Astrocyte (in vitro differentiated cells and primary cell): Measurements from ENCODE around the gene DNAH11. TPM values are rescaled to one million over a fixed set of nuclear protein-coding genes. Genes with fewer than 3 reads are reported as not detected.

Experiments
- DNase-seq: peaks from one replicate; pipeline ENCODE4 v3.0.0-alpha.2; 2010; ENCODE audit warnings: low read depth
- FAIRE-seq: peaks from 2 replicates; lab custom pipeline; 2011; peaks lifted over from hg19 to GRCh38; lab: Jason Lieb, UNC
- H2AFZ ChIP-seq: 2 replicates; pipeline ENCODE4 v1.6.0; 2012; ENCODE audit warnings: low read depth, low read length, inconsistent platforms
- H3K27ac ChIP-seq: 2 replicates; pipeline ENCODE4 v1.5.1; 2011; ENCODE audit warnings: low read depth, low read length, inconsistent platforms
- H3K27me3 ChIP-seq: 2 replicates; pipeline ENCODE4 v1.6.0; 2011; ENCODE audit warnings: low read length, inconsistent platforms; ENCODE audit not compliant: insufficient read depth
- H3K36me3 ChIP-seq: 2 replicates; pipeline ENCODE4 v1.5.1; 2011; ENCODE audit warnings: low read length, inconsistent platforms; ENCODE audit not compliant: insufficient read depth
- H3K4me1 ChIP-seq: 2 replicates; pipeline ENCODE4 v1.5.1; 2011; ENCODE audit warnings: low read length, inconsistent platforms; ENCODE audit not compliant: insufficient read depth
- H3K4me2 ChIP-seq: 2 replicates; pipeline ENCODE4 v1.6.0; 2012; ENCODE audit warnings: low read length, inconsistent platforms
- H3K4me3 ChIP-seq: 2 replicates; pipeline ENCODE4 v1.5.1; 2011; ENCODE audit warnings: low read depth, mild to moderate bottlenecking, low read length, inconsistent platforms; ENCODE audit not compliant: insufficient read depth
- H3K79me2 ChIP-seq: 2 replicates; pipeline ENCODE4 v1.6.0; 2012; ENCODE audit warnings: mild to moderate bottlenecking, low read length, inconsistent platforms; ENCODE audit not compliant: insufficient read depth
- H3K9ac ChIP-seq: 2 replicates; pipeline ENCODE4 v1.6.0; 2012; ENCODE audit warnings: mild to moderate bottlenecking, low read length, inconsistent platforms
- H3K9me3 ChIP-seq: 2 replicates; pipeline ENCODE4 v1.5.1; 2012; ENCODE audit warnings: low read depth, mild to moderate bottlenecking, low read length, inconsistent platforms; ENCODE audit not compliant: insufficient read depth
- H4K20me1 ChIP-seq: 2 replicates; pipeline ENCODE4 v1.6.0; 2012; ENCODE audit warnings: low read length, inconsistent platforms; ENCODE audit not compliant: insufficient read depth
- H3K27ac Mint-ChIP-seq: one replicate; pipeline ENCODE4 v1.8.0; 2021; ENCODE audit warnings: mild to moderate bottlenecking, mixed read lengths; ENCODE audit not compliant: unreplicated experiment
- H3K27me3 Mint-ChIP-seq: one replicate; pipeline ENCODE4 v1.8.0; 2021; ENCODE audit warnings: low read depth, mixed read lengths; ENCODE audit not compliant: unreplicated experiment
- H3K36me3 Mint-ChIP-seq: one replicate; pipeline ENCODE4 v1.8.0; 2021; ENCODE audit warnings: low read depth, mixed read lengths; ENCODE audit not compliant: unreplicated experiment
- H3K4me1 Mint-ChIP-seq: one replicate; pipeline ENCODE4 v1.8.0; 2021; ENCODE audit warnings: low read depth, mixed read lengths; ENCODE audit not compliant: unreplicated experiment
- H3K4me3 Mint-ChIP-seq: one replicate; pipeline ENCODE4 v1.8.0; 2021; ENCODE audit warnings: mild to moderate bottlenecking, moderate library complexity, mixed read lengths; ENCODE audit not compliant: unreplicated experiment
- H3K9me3 Mint-ChIP-seq: one replicate; pipeline ENCODE4 v1.8.0; 2021; ENCODE audit warnings: mild to moderate bottlenecking, mixed read lengths; ENCODE audit not compliant: unreplicated experiment
- EZH2 ChIP-seq: IDR thresholded peaks from 2 replicates; pipeline ENCODE4 v1.6.1; 2012; ENCODE audit warnings: mild to moderate bottlenecking, low read length, inconsistent platforms; ENCODE audit not compliant: insufficient read depth
- total RNA-seq: library from RNA; stranded (reverse); gene quantifications from 2 replicates; pipeline ENCODE4 v1.2.1, GENCODE V29; 2021
- TF ChIP-seq, protein P1 (sequence below): IDR thresholded peaks from 2 replicates; pipeline ENCODE4 v1.5.1; 2011; ENCODE audit warnings: low read depth, mild to moderate bottlenecking, inconsistent platforms, low read length, moderate library complexity; ENCODE audit not compliant: insufficient read depth

Gene DNAH11
- total RNA-seq, 1 donor from 2014 or later = 0.43 TPM

GRCh38 chr7:21544303-21544656 lies 1.4 kb downstream of the DNAH11 start:
- Histone ChIP-seq H3K4me2 (no peak overlapping the region), H3K27ac (no peak overlapping the region), H3K9me3 (no peaks in the 10 kb centered on the region), H3K36me3 (no peaks in the 10 kb centered on the region), H3K9ac (no peak overlapping the region), H3K79me2 (no peaks in the 10 kb centered on the region), H3K4me3 (no peak overlapping the region), H4K20me1 (no peaks in the 10 kb centered on the region), H3K27me3 (peaks cover 17% of the 10 kb centered on the region), H3K4me1 (peaks cover 11% of the 10 kb centered on the region), H2AFZ (no peak overlapping the region)
- Mint-ChIP-seq H3K4me3 (peak overlapping the region; percentile 2), H3K27ac (no peak overlapping the region), H3K4me1 (no peaks in the 10 kb centered on the region), H3K9me3 (no peaks in the 10 kb centered on the region), H3K36me3 (no peaks in the 10 kb centered on the region), H3K27me3 (peaks cover 39% of the 10 kb centered on the region)
- DNase-seq = no peak
- TF ChIP-seq EZH2 = no peak
- TF ChIP-seq, protein P1, sequence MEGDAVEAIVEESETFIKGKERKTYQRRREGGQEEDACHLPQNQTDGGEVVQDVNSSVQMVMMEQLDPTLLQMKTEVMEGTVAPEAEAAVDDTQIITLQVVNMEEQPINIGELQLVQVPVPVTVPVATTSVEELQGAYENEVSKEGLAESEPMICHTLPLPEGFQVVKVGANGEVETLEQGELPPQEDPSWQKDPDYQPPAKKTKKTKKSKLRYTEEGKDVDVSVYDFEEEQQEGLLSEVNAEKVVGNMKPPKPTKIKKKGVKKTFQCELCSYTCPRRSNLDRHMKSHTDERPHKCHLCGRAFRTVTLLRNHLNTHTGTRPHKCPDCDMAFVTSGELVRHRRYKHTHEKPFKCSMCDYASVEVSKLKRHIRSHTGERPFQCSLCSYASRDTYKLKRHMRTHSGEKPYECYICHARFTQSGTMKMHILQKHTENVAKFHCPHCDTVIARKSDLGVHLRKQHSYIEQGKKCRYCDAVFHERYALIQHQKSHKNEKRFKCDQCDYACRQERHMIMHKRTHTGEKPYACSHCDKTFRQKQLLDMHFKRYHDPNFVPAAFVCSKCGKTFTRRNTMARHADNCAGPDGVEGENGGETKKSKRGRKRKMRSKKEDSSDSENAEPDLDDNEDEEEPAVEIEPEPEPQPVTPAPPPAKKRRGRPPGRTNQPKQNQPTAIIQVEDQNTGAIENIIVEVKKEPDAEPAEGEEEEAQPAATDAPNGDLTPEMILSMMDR = no peak
- FAIRE-seq = no peak

- Histone ChIP-seq H3K27ac (no peak overlapping the region), H3K27me3 (peaks cover 17% of the 10 kb centered on the region), H3K79me2 (no peaks in the 10 kb centered on the region), H4K20me1 (no peaks in the 10 kb centered on the region), H3K4me1 (peaks cover 11% of the 10 kb centered on the region), H3K9me3 (no peaks in the 10 kb centered on the region), H2AFZ (no peak overlapping the region), H3K36me3 (no peaks in the 10 kb centered on the region), H3K9ac (no peak overlapping the region), H3K4me3 (no peak overlapping the region), H3K4me2 (no peak overlapping the region)
- Mint-ChIP-seq H3K4me3 (no peak overlapping the region), H3K36me3 (no peaks in the 10 kb centered on the region), H3K27me3 (peaks cover 37% of the 10 kb centered on the region), H3K9me3 (no peaks in the 10 kb centered on the region), H3K4me1 (no peaks in the 10 kb centered on the region), H3K27ac (no peak overlapping the region)
- no peak for TF ChIP-seq EZH2
- TF ChIP-seq, protein P1 = no peak
- FAIRE-seq (no peak), DNase-seq (no peak)
Measured at GRCh38 chr7:21544715-21545114, 1.9 kb downstream of the DNAH11 start.

- Histone ChIP-seq H3K4me1 (peaks cover 11% of the 10 kb centered on the region), H3K9ac (no peak overlapping the region), H3K4me2 (no peak overlapping the region), H2AFZ (no peak overlapping the region), H3K9me3 (no peaks in the 10 kb centered on the region), H3K36me3 (no peaks in the 10 kb centered on the region), H3K27me3 (peaks cover 14% of the 10 kb centered on the region), H3K79me2 (no peaks in the 10 kb centered on the region), H3K4me3 (no peak overlapping the region), H3K27ac (no peak overlapping the region), H4K20me1 (no peaks in the 10 kb centered on the region)
- H3K27me3 Mint-ChIP-seq = peaks cover 31% of the 10 kb centered on the region
- no peak for DNase-seq
- no peaks in the 10 kb centered on the region for H3K36me3 Mint-ChIP-seq
- no peaks in the 10 kb centered on the region for H3K9me3 Mint-ChIP-seq
- no peaks in the 10 kb centered on the region for H3K4me1 Mint-ChIP-seq
- no peak for FAIRE-seq
- TF ChIP-seq, protein P1 = no peak
- TF ChIP-seq EZH2 = no peak
- H3K4me3 Mint-ChIP-seq = no peak overlapping the region
- H3K27ac Mint-ChIP-seq = no peak overlapping the region
Measured at GRCh38 chr7:21547501-21547900, 4.7 kb downstream of the DNAH11 start.
